Uterus (tissue), 4 donors: Measurements from ENCODE around the gene MED29. TPM values are rescaled to one million over a fixed set of nuclear protein-coding genes. Genes with fewer than 3 reads are reported as not detected.

ENCODE experiments used
- DNase-seq, 2 donors: peaks; one replicate each; pipeline ENCODE4 v3.0.0-alpha.2; 2019 to 2020
- H3K27ac ChIP-seq, 2 donors: fragments of 200-600 bp; sonication (generic); 1 replicate in 1 of 2; 2 replicates in 1 of 2; pipeline ENCODE4 v1.5.1; 2016 to 2018
- H3K27me3 ChIP-seq, 2 donors: fragments of 200-600 bp; sonication (generic); one replicate each; pipeline ENCODE4 v1.5.1; 2018 to 2019; ENCODE audit warnings: control low read depth in 1 of 2
- H3K36me3 ChIP-seq, 2 donors: fragments of 200-600 bp; sonication (generic); one replicate each; pipeline ENCODE4 v1.5.1; 2019; ENCODE audit warnings: control low read depth in 1 of 2
- H3K4me1 ChIP-seq, 2 donors: fragments of 200-600 bp; sonication (generic); one replicate each; pipeline ENCODE4 v1.5.1; 2018 to 2019; ENCODE audit warnings: control low read depth in 1 of 2
- H3K4me3 ChIP-seq, 2 donors: fragments of 200-600 bp; sonication (generic); 1 replicate in 1 of 2; 2 replicates in 1 of 2; pipeline ENCODE4 v1.5.1; 2018 to 2019; ENCODE audit warnings: mild to moderate bottlenecking in 1 of 2
- H3K9me3 ChIP-seq, 2 donors: fragments of 200-600 bp; sonication (generic); one replicate each; pipeline ENCODE4 v1.5.1; 2019; ENCODE audit warnings: control low read depth in 1 of 2
- CTCF ChIP-seq, 4 experiments: fragments of 200-600 bp in 2 of 4; fragments of 450-650 bp in 2 of 4; sonication (generic) in 2 of 4; IDR thresholded peaks; one replicate each; pipeline ENCODE4 v1.5.1; 2016 to 2019; ENCODE audit warnings: antibody characterized with exemption in 4 of 4, mild to moderate bottlenecking in 2 of 4, moderate library complexity in 1 of 4
- POLR2A ChIP-seq, 2 donors: fragments of 450-650 bp; IDR thresholded peaks; one replicate each; pipeline ENCODE4 v1.6.1; 2016; ENCODE audit warnings: antibody characterized with exemption in 2 of 2, mild to moderate bottlenecking in 1 of 2, moderate library complexity in 1 of 2
- intact Hi-C: fragments of 100-400 bp; cut with DNase I; formaldehyde crosslinking; loops from one replicate; pipeline ENCODE4 v1.15.1; 2023; ENCODE audit warnings: low total_unique reads
- total RNA-seq, 4 donors: library from RNA; depleted of rRNA in 3 of 4; stranded (reverse); fragments of >200 nt in 3 of 4; gene quantifications; one replicate each; pipeline versions ENCODE4 v1.1.0 to v1.2.4, GENCODE V29; 2014 to 2023
- donor health status: DM: yes; HTN: yes; CAD: no.

Gene MED29
- total RNA-seq, 4 donors from 2014 or later = 15.6 to 282 (median 40.8) TPM

DNA sequence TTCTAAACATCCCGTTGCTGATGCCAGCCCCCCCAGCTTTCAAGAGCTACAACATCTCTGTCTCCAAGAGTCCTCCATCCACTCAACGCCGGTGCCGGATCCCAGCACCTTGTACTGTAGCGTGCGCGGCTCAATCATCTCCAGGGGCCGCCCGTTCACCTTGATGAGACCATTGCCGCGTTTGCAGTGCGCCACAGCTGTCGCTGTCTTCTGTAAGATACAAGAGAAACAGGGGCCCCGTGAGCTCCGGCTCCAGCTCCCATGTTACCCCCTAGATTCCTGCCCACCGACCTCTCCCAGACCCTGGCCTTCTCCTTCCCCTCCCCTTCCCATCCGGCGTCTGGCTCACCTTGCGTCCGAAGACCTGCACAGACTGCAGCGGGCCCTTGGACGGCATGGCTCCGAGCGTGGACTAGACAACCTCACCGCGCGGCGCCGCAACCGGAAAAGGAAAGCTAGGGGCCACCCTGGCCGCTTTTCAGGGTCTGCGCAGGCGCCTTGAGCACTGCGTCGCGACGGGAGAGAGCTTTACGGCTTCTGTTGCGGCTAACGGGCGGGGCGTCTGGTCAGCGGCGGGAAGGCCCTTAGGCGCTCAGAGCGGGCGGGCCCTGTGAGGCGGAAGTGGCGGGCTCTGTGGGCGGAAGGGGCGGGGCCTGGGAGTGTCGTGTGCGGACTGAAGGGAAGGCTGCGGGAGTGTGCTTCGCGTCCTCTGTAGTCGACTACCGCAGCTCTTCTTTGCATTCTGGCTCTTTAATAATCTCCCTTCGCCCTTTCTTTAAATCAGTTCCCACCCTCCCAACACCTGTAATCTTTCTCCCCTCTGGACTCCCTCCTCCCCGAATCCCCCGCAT is 44.5 kb downstream of the MED29 start, which contains the start of gene RPS16:
RPS16 (minus strand) TSS at position 451 of the 851 bp plus-strand sequence; CDS start at position 397, 54 bp downstream.
- no peaks in the 10 kb centered on the region for H3K27me3 ChIP-seq
- intact Hi-C loops = no loop called here
- H3K27ac ChIP-seq = peak within 1 kb of the TSS; percentile 86 to 88
- peak within 1 kb of the TSS; percentile 91 to 93 for H3K4me3 ChIP-seq
- H3K4me1 ChIP-seq = peaks cover 0 to 17% of the 10 kb centered on the region in 2 donors
- peak in 3 of 4 experiments; percentile 12 to 27 (median 25) for TF ChIP-seq CTCF (IDR thresholded peaks at IDR 0.05)
- peak; percentile 86 to 97 for TF ChIP-seq POLR2A (IDR thresholded peaks at IDR 0.05)
- no peaks in the 10 kb centered on the region for H3K36me3 ChIP-seq
- no peaks in the 10 kb centered on the region for H3K9me3 ChIP-seq
- peak; percentile 99 for DNase-seq

DNA sequence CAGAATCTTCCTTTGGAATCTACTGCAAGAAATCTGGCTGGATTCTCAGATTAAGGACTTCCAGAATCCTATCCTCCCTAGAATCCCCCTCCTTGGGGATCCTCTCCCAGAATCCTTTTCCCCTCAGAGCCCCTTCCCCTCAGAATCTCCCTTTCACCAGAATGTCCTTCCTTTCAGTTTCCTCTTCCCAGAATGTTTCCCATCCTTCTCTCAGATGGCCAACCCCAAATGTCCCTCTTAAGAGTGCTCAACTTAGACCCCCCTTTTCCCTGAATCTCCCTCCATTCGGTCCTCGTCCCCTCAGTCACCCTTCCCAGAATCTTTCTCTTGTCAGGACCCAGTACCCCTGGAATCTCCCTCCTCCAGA is 45.2 kb downstream of the MED29 start:
- Histone ChIP-seq H3K4me1 (peaks cover 0 to 17% of the 10 kb centered on the region in 2 donors), H3K27ac (peak overlapping the region; percentile 83 to 88), H3K4me3 (peak overlapping the region; percentile 91 to 93), H3K36me3 (no peaks in the 10 kb centered on the region), H3K9me3 (no peaks in the 10 kb centered on the region), H3K27me3 (no peaks in the 10 kb centered on the region)
- DNase-seq = no peak
- TF ChIP-seq POLR2A (IDR thresholded peaks at IDR 0.05) = no peak
- no peak for TF ChIP-seq CTCF (IDR thresholded peaks at IDR 0.05)
- intact Hi-C loops = no loop called here

DNA sequence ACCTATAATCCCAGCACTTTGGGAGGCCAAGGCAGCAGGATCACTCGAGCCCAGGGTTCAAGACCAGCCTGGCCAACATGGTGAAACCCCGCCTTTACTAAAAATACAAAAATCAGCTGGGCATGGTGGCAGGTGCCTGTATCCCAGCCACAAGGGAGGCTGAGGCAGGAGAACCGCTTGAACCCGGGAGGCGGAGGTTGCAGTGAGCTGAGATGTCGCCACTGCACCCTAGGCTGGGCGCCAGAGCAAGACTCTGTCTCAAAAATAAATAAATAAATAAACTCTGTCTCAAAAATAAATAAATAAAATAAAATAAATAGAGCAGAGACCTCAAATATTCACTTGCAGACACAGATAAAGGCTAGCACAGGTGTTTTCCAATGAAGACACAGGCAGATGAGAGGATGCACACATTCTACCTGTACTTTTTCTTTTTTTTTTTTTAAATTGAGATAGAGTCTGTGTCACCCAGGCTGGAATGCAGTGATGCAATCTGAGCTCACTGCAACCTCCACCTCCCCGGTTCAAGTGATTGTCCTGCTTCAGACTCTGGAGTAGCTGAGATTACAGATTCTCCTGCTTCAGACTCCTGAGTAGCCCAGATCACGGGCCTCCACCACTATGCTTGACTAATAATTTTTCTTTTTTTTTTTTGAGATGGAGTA is 47.2 kb downstream of the MED29 start:
- TF ChIP-seq CTCF (IDR thresholded peaks at IDR 0.05) = no peak
- no peak for TF ChIP-seq POLR2A (IDR thresholded peaks at IDR 0.05)
- DNase-seq = no peak
- intact Hi-C loops = no loop called here
- Histone ChIP-seq H3K27ac (no peak overlapping the region), H3K36me3 (no peaks in the 10 kb centered on the region), H3K4me1 (peaks cover 0 to 17% of the 10 kb centered on the region in 2 donors), H3K9me3 (no peaks in the 10 kb centered on the region), H3K4me3 (no peak overlapping the region), H3K27me3 (no peaks in the 10 kb centered on the region)

DNA sequence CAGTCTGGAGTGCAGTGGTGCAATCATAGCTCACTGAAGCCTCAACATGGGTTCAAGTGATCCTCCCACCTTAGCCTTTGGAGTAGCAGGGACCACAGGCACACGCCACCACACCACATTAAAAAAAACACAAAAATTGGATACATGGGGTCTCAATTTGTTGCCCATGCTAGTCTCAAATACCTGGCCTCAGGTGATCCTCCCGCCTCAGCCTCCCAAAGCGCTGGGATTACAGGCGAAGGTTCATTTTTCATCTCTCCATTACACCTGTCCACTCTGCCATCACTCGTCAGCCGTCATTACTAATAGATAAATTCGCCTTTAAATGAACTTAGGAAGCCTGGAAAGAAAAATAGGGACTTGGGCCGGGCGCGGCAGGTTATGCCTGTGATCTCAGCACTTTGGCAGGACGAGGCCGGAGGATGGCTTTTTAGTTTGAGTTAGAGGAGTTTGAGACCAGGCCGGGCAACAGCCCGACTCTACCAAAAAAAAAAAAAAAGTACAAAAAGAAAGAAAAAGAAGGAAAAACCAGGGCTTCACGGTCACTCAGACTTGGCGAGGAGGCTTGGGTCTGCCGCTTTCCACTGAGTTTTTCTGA is 53.5 kb downstream of the MED29 start:
- intact Hi-C loops = no loop called here
- Histone ChIP-seq H3K27ac (peak overlapping the region; percentile 94 to 97), H3K9me3 (no peaks in the 10 kb centered on the region), H3K36me3 (no peaks in the 10 kb centered on the region), H3K4me1 (peaks cover 0 to 8% of the 10 kb centered on the region in 2 donors), H3K4me3 (peak overlapping the region; percentile 70 to 96), H3K27me3 (no peaks in the 10 kb centered on the region)
- DNase-seq = no peak
- TF ChIP-seq CTCF (IDR thresholded peaks at IDR 0.05) = no peak
- TF ChIP-seq POLR2A (IDR thresholded peaks at IDR 0.05) = no peak
